Upper lobe of right lung (tissue), 1 donor: ENCODE data around the gene KCTD15. TPM values are rescaled to one million over a fixed set of nuclear protein-coding genes. Genes with fewer than 3 reads are reported as not detected.

ENCODE experiments used
- ATAC-seq: fragments of 200-7000 bp; cut with Tn5 transposase; one replicate; pipeline ENCODE4 v1.9.1; 2020; ENCODE audit warnings: mild to moderate bottlenecking, moderate library complexity
- DNase-seq: peaks from one replicate; pipeline ENCODE4 v3.0.0-alpha.2; 2020
- H3K27ac ChIP-seq: fragments of 200-600 bp; one replicate; pipeline ENCODE4 v1.8.0; 2022
- H3K27me3 ChIP-seq: fragments of 200-600 bp; one replicate; pipeline ENCODE4 v1.8.0; 2022; ENCODE audit warnings: mild to moderate bottlenecking
- H3K36me3 ChIP-seq: fragments of 200-600 bp; one replicate; pipeline ENCODE4 v1.8.0; 2022
- H3K4me1 ChIP-seq: fragments of 200-600 bp; one replicate; pipeline ENCODE4 v1.8.0; 2022
- H3K4me3 ChIP-seq: fragments of 200-600 bp; one replicate; pipeline ENCODE4 v1.8.0; 2022; ENCODE audit warnings: mild to moderate bottlenecking
- H3K9me3 ChIP-seq: fragments of 200-600 bp; one replicate; pipeline ENCODE4 v1.8.0; 2022
- CTCF ChIP-seq: fragments of 200-600 bp; IDR thresholded peaks from one replicate; pipeline ENCODE4 v1.8.0; 2022; ENCODE audit warnings: antibody characterized with exemption
- intact Hi-C: fragments of 100-400 bp; cut with DNase I; formaldehyde crosslinking; loops from one replicate; pipeline ENCODE4 v1.11.0; 2022
- total RNA-seq: library from RNA; stranded (reverse); fragmentation: NEBNext Ultra II Directional; extraction: Animal tissue kit (Norgen Biotek cat#: 25700); gene quantifications from one replicate; pipeline ENCODE4 v1.2.1, GENCODE V29; 2021
- donor health status: DM: no; HTN: yes; CAD: no; lungs with severe emphysema.

Gene KCTD15
- total RNA-seq, 1 donor from 2014 or later, result 48.7 TPM

- H3K27me3 ChIP-seq, result peaks cover 7% of the 10 kb centered on the region
- H3K27ac ChIP-seq, result no peak overlapping the region
- H3K4me1 ChIP-seq, result peaks cover 4% of the 10 kb centered on the region
- ATAC-seq (no peak), DNase-seq (no peak)
- H3K4me3 ChIP-seq, result no peak overlapping the region
- no peaks in the 10 kb centered on the region for H3K36me3 ChIP-seq
- H3K9me3 ChIP-seq, result no peaks in the 10 kb centered on the region
- intact Hi-C loops, result no loop called here
- TF ChIP-seq CTCF, result no peak
Observed at GRCh38 chr19:33755099-33756035, 41.3 kb upstream of the KCTD15 start.

GRCh38 chr19:33756177-33756576 is 40.5 kb upstream of the KCTD15 start:
- Histone ChIP-seq H3K27me3 (peaks cover 7% of the 10 kb centered on the region), H3K4me3 (no peak overlapping the region), H3K4me1 (peaks cover 4% of the 10 kb centered on the region), H3K27ac (no peak overlapping the region), H3K9me3 (no peaks in the 10 kb centered on the region), H3K36me3 (no peaks in the 10 kb centered on the region)
- no peak for TF ChIP-seq CTCF
- no peak for ATAC-seq
- intact Hi-C loops, result no loop called here
- no peak for DNase-seq

- DNase-seq (peak; percentile 78), ATAC-seq (peak; percentile 85)
- Histone ChIP-seq H3K9me3 (no peaks in the 10 kb centered on the region), H3K36me3 (no peaks in the 10 kb centered on the region), H3K4me1 (peaks cover 4% of the 10 kb centered on the region), H3K27ac (peak overlapping the region; percentile 24), H3K4me3 (no peak overlapping the region), H3K27me3 (peaks cover 7% of the 10 kb centered on the region)
- intact Hi-C loops, result no loop called here
- no peak for TF ChIP-seq CTCF
Observed at GRCh38 chr19:33758541-33759013, 38.1 kb upstream of the KCTD15 start.

- intact Hi-C loops, result no loop called here
- ATAC-seq, result no peak
- no peak for TF ChIP-seq CTCF
- DNase-seq, result no peak
- Histone ChIP-seq H3K27ac (no peak overlapping the region), H3K36me3 (no peaks in the 10 kb centered on the region), H3K9me3 (no peaks in the 10 kb centered on the region), H3K4me1 (peaks cover 4% of the 10 kb centered on the region), H3K27me3 (peaks cover 7% of the 10 kb centered on the region), H3K4me3 (no peak overlapping the region)
Observed at GRCh38 chr19:33759356-33759755, 37.3 kb upstream of the KCTD15 start.

GRCh38 chr19:33763633-33764371 is 32.9 kb upstream of the KCTD15 start:
- H3K4me3 ChIP-seq, result no peak overlapping the region
- ATAC-seq (no peak), DNase-seq (no peak)
- no peak for TF ChIP-seq CTCF
- H3K27me3 ChIP-seq, result no peaks in the 10 kb centered on the region
- no peaks in the 10 kb centered on the region for H3K36me3 ChIP-seq
- intact Hi-C loops, result no loop called here
- H3K27ac ChIP-seq, result no peak overlapping the region
- no peaks in the 10 kb centered on the region for H3K4me1 ChIP-seq
- H3K9me3 ChIP-seq, result no peaks in the 10 kb centered on the region
